Natural killer cell treated with Interleukin-12 subunit alpha and Interleukin-12 subunit beta and Interleukin-15 and Interleukin-18, amount 100 ng/mL, for 72 hours (primary cell): ENCODE results near the gene WASHC4. TPM values are rescaled to one million over a fixed set of nuclear protein-coding genes. Genes with fewer than 3 reads are reported as not detected.

ENCODE experiments used
- ATAC-seq, 2 donors: fragments of 150-1000 bp; cut with Tn5 transposase in 1 of 2; sonication (Bioruptor Pico), chemical (Tn5 transposase) in 1 of 2; 2 replicates each; pipeline ENCODE4 v1.10.0; 2021
- DNase-seq: peaks from one replicate; pipeline ENCODE4 v3.0.0; 2022; ENCODE audit warnings: low spot score
- H3K27ac Mint-ChIP-seq, 2 donors: 1 replicate in 1 of 2; 2 replicates in 1 of 2; pipeline ENCODE4 v1.8.0; 2022; ENCODE audit warnings: mixed read lengths in 2 of 2, mild to moderate bottlenecking in 1 of 2, moderate library complexity in 1 of 2
- H3K27me3 Mint-ChIP-seq, 2 donors: 1 replicate in 1 of 2; 2 replicates in 1 of 2; pipeline ENCODE4 v1.8.0; 2022; ENCODE audit warnings: mixed read lengths in 2 of 2
- H3K36me3 Mint-ChIP-seq: one replicate; pipeline ENCODE4 v1.8.0; 2022; ENCODE audit warnings: mixed read lengths
- H3K4me1 Mint-ChIP-seq, 2 donors: 1 replicate in 1 of 2; 2 replicates in 1 of 2; pipeline ENCODE4 v1.8.0; 2022; ENCODE audit warnings: low read depth in 2 of 2, mixed read lengths in 2 of 2, mild to moderate bottlenecking in 1 of 2
- H3K4me3 Mint-ChIP-seq: one replicate; pipeline ENCODE4 v1.8.0; 2022; ENCODE audit warnings: mixed read lengths
- H3K9me3 Mint-ChIP-seq: 2 replicates; pipeline ENCODE4 v1.8.0; 2022; ENCODE audit warnings: mixed read lengths
- total RNA-seq, 2 donors: library from RNA; stranded (reverse); gene quantifications; one replicate each; pipeline ENCODE4 v1.2.3, GENCODE V29; 2022

WASHC4 gene
- total RNA-seq, 2 donors from 2014 or later = 42.8 to 48.2 TPM

- H3K4me3 Mint-ChIP-seq = no peak overlapping the region
- ATAC-seq (no peak), DNase-seq (no peak)
- no peaks in the 10 kb centered on the region for H3K9me3 Mint-ChIP-seq
- H3K27me3 Mint-ChIP-seq = no peaks in the 10 kb centered on the region
- peaks cover 0 to 13% of the 10 kb centered on the region in 2 donors for H3K4me1 Mint-ChIP-seq
- H3K36me3 Mint-ChIP-seq = peaks cover 14% of the 10 kb centered on the region
- H3K27ac Mint-ChIP-seq = no peak overlapping the region
Observed at GRCh38 chr12:105189293-105189692, 81.8 kb downstream of the WASHC4 start.

- Mint-ChIP-seq H3K4me1 (peaks cover 0 to 10% of the 10 kb centered on the region in 2 donors), H3K4me3 (no peak overlapping the region), H3K27ac (peak overlapping the region; percentile 2 to 10), H3K27me3 (no peaks in the 10 kb centered on the region), H3K36me3 (peaks cover 12% of the 10 kb centered on the region), H3K9me3 (no peaks in the 10 kb centered on the region)
- DNase-seq = no peak
- ATAC-seq = no peak
Observed at GRCh38 chr12:105190530-105190929, 83.0 kb downstream of the WASHC4 start.

GRCh38 chr12:105192624-105193225 lies 85.2 kb downstream of the WASHC4 start:
- DNase-seq (no peak), ATAC-seq (no peak)
- peaks cover 12% of the 10 kb centered on the region for H3K36me3 Mint-ChIP-seq
- H3K27ac Mint-ChIP-seq = no peak overlapping the region
- no peaks in the 10 kb centered on the region for H3K27me3 Mint-ChIP-seq
- H3K9me3 Mint-ChIP-seq = no peaks in the 10 kb centered on the region
- no peak overlapping the region for H3K4me3 Mint-ChIP-seq
- peaks cover 0 to 8% of the 10 kb centered on the region in 2 donors for H3K4me1 Mint-ChIP-seq

GRCh38 chr12:105194947-105195346 lies 87.4 kb downstream of the WASHC4 start:
- Mint-ChIP-seq H3K36me3 (peaks cover 5% of the 10 kb centered on the region), H3K9me3 (no peaks in the 10 kb centered on the region), H3K27me3 (no peaks in the 10 kb centered on the region), H3K27ac (no peak overlapping the region), H3K4me3 (no peak overlapping the region), H3K4me1 (peaks cover 0 to 15% of the 10 kb centered on the region in 2 donors)
- DNase-seq = no peak
- ATAC-seq = no peak

- peaks cover 1% of the 10 kb centered on the region for H3K36me3 Mint-ChIP-seq
- ATAC-seq (no peak), DNase-seq (no peak)
- H3K9me3 Mint-ChIP-seq = no peaks in the 10 kb centered on the region
- H3K4me1 Mint-ChIP-seq = peaks cover 7 to 13% of the 10 kb centered on the region in 2 donors
- no peak overlapping the region for H3K27ac Mint-ChIP-seq
- no peaks in the 10 kb centered on the region for H3K27me3 Mint-ChIP-seq
- no peak overlapping the region for H3K4me3 Mint-ChIP-seq
Observed at GRCh38 chr12:105196090-105196489, 88.6 kb downstream of the WASHC4 start.

- ATAC-seq (peak in 1 of 2 donors; percentile 63), DNase-seq (no peak)
- H3K9me3 Mint-ChIP-seq = no peaks in the 10 kb centered on the region
- peaks cover 7 to 10% of the 10 kb centered on the region in 2 donors for H3K4me1 Mint-ChIP-seq
- no peak overlapping the region for H3K4me3 Mint-ChIP-seq
- H3K27me3 Mint-ChIP-seq = no peaks in the 10 kb centered on the region
- no peaks in the 10 kb centered on the region for H3K36me3 Mint-ChIP-seq
- H3K27ac Mint-ChIP-seq = peak overlapping the region in 1 of 2 donors; percentile 22
Observed at GRCh38 chr12:105198961-105199360, 91.4 kb downstream of the WASHC4 start.

GRCh38 chr12:105200385-105200784 lies 92.9 kb downstream of the WASHC4 start:
- H3K27ac Mint-ChIP-seq = no peak overlapping the region
- H3K4me1 Mint-ChIP-seq = peaks cover 7 to 10% of the 10 kb centered on the region in 2 donors
- DNase-seq = no peak
- no peaks in the 10 kb centered on the region for H3K36me3 Mint-ChIP-seq
- no peak for ATAC-seq
- no peaks in the 10 kb centered on the region for H3K27me3 Mint-ChIP-seq
- no peak overlapping the region for H3K4me3 Mint-ChIP-seq
- no peaks in the 10 kb centered on the region for H3K9me3 Mint-ChIP-seq

GRCh38 chr12:105201299-105201698 lies 93.8 kb downstream of the WASHC4 start:
- H3K9me3 Mint-ChIP-seq = no peaks in the 10 kb centered on the region
- no peak for DNase-seq
- no peaks in the 10 kb centered on the region for H3K27me3 Mint-ChIP-seq
- H3K27ac Mint-ChIP-seq = no peak overlapping the region
- no peaks in the 10 kb centered on the region for H3K36me3 Mint-ChIP-seq
- ATAC-seq = no peak
- H3K4me1 Mint-ChIP-seq = peaks cover 7 to 10% of the 10 kb centered on the region in 2 donors
- H3K4me3 Mint-ChIP-seq = no peak overlapping the region

- Mint-ChIP-seq H3K27ac (no peak overlapping the region), H3K9me3 (no peaks in the 10 kb centered on the region), H3K36me3 (no peaks in the 10 kb centered on the region)
Observed at GRCh38 chr12:105202202-105202601, 94.7 kb downstream of the WASHC4 start.

GRCh38 chr12:105204127-105204526 lies 96.6 kb downstream of the WASHC4 start:
- Mint-ChIP-seq H3K27me3 (no peaks in the 10 kb centered on the region), H3K27ac (no peak overlapping the region), H3K36me3 (no peaks in the 10 kb centered on the region), H3K9me3 (no peaks in the 10 kb centered on the region), H3K4me1 (peaks cover 4 to 7% of the 10 kb centered on the region in 2 donors), H3K4me3 (no peak overlapping the region)
- ATAC-seq = no peak
- no peak for DNase-seq

More at GRCh38 chr12:105202202-105202601, 94.7 kb downstream of the WASHC4 start:
- no peak overlapping the region for H3K4me3 Mint-ChIP-seq
- peaks cover 7 to 10% of the 10 kb centered on the region in 2 donors for H3K4me1 Mint-ChIP-seq
- no peaks in the 10 kb centered on the region for H3K27me3 Mint-ChIP-seq
- DNase-seq = no peak
- ATAC-seq = no peak

GRCh38 chr12:105204916-105205315 lies 97.4 kb downstream of the WASHC4 start:
- Mint-ChIP-seq H3K36me3 (no peaks in the 10 kb centered on the region), H3K4me3 (no peak overlapping the region), H3K27me3 (no peaks in the 10 kb centered on the region), H3K4me1 (peaks cover 3 to 7% of the 10 kb centered on the region in 2 donors), H3K27ac (no peak overlapping the region), H3K9me3 (no peaks in the 10 kb centered on the region)
- ATAC-seq (no peak), DNase-seq (no peak)

GRCh38 chr12:105205322-105206048 lies 98.0 kb downstream of the WASHC4 start:
- peaks cover 1% of the 10 kb centered on the region for H3K36me3 Mint-ChIP-seq

GRCh38 chr12:105206686-105207374 lies 99.3 kb downstream of the WASHC4 start:
- H3K4me1 Mint-ChIP-seq = no peaks in the 10 kb centered on the region

More at GRCh38 chr12:105205322-105206048, 98.0 kb downstream of the WASHC4 start:
- Mint-ChIP-seq H3K9me3 (no peaks in the 10 kb centered on the region), H3K4me3 (no peak overlapping the region), H3K27me3 (no peaks in the 10 kb centered on the region), H3K4me1 (peaks cover 3 to 5% of the 10 kb centered on the region in 2 donors), H3K27ac (no peak overlapping the region)
- DNase-seq (no peak), ATAC-seq (no peak)

GRCh38 chr12:105209091-105209490 lies 101.6 kb downstream of the WASHC4 start:
- Mint-ChIP-seq H3K27ac (no peak overlapping the region), H3K27me3 (no peaks in the 10 kb centered on the region), H3K4me1 (peaks cover 0 to 5% of the 10 kb centered on the region in 2 donors), H3K4me3 (no peak overlapping the region), H3K36me3 (peaks cover 7% of the 10 kb centered on the region), H3K9me3 (no peaks in the 10 kb centered on the region)
- ATAC-seq (no peak), DNase-seq (no peak)

More at GRCh38 chr12:105206686-105207374, 99.3 kb downstream of the WASHC4 start:
- H3K9me3 Mint-ChIP-seq = no peaks in the 10 kb centered on the region
- DNase-seq (no peak), ATAC-seq (no peak)
- H3K27ac Mint-ChIP-seq = no peak overlapping the region
- H3K27me3 Mint-ChIP-seq = no peaks in the 10 kb centered on the region
- H3K4me3 Mint-ChIP-seq = no peak overlapping the region
- H3K36me3 Mint-ChIP-seq = peaks cover 7% of the 10 kb centered on the region
